Mesendoderm (in vitro differentiated cells): ENCODE data around the gene TNFRSF18.

Experiments
- DNase-seq: peaks from one replicate; pipeline ENCODE4 v3.0.0; 2013
- H2AK5ac ChIP-seq: 2 replicates; pipeline ENCODE4 v1.6.1; 2013; ENCODE audit warnings: low read length, inconsistent platforms
- H2BK120ac ChIP-seq: 2 replicates; pipeline ENCODE4 v1.6.1; 2013; ENCODE audit warnings: low read depth, mild to moderate bottlenecking, low read length, moderate library complexity, mixed read lengths
- H2BK15ac ChIP-seq: replicated peaks from 2 replicates; pipeline ENCODE4 v1.6.1; 2013; ENCODE audit warnings: low read depth, mild to moderate bottlenecking, moderate library complexity
- H2BK5ac ChIP-seq: 2 replicates; pipeline ENCODE4 v1.6.1; 2013; ENCODE audit warnings: low read length, inconsistent platforms
- H3K18ac ChIP-seq: 2 replicates; pipeline ENCODE4 v1.6.1; 2013; ENCODE audit warnings: mild to moderate bottlenecking, low read length, mixed read lengths
- H3K23ac ChIP-seq: one replicate; pipeline ENCODE4 v1.6.1; 2013; ENCODE audit warnings: low read length
- H3K27ac ChIP-seq: 2 replicates; pipeline ENCODE4 v1.5.1; 2013; ENCODE audit warnings: low read depth, mild to moderate bottlenecking, inconsistent platforms, low read length, moderate library complexity
- H3K27me3 ChIP-seq: 2 replicates; pipeline ENCODE4 v1.6.1; 2013; ENCODE audit warnings: low read length, control low read depth, mild to moderate bottlenecking, inconsistent platforms; ENCODE audit not compliant: insufficient read depth, poor library complexity
- H3K36me3 ChIP-seq: 2 replicates; pipeline ENCODE4 v1.6.1; 2013; ENCODE audit warnings: low read length, inconsistent platforms; ENCODE audit not compliant: control insufficient read depth, insufficient read depth
- H3K4ac ChIP-seq: one replicate; pipeline ENCODE4 v1.6.1; 2013; ENCODE audit warnings: low read depth, mild to moderate bottlenecking, low read length, moderate library complexity
- H3K4me1 ChIP-seq: 2 replicates; pipeline ENCODE4 v1.6.1; 2013; ENCODE audit warnings: low read depth, low read length, inconsistent platforms; ENCODE audit not compliant: control insufficient read depth
- H3K4me2 ChIP-seq: 2 replicates; pipeline ENCODE4 v1.6.1; 2013; ENCODE audit warnings: low read length
- H3K4me3 ChIP-seq: 2 replicates; pipeline ENCODE4 v1.5.1; 2013; ENCODE audit warnings: mild to moderate bottlenecking, low read length
- H3K56ac ChIP-seq: one replicate; pipeline ENCODE4 v1.6.1; 2013; ENCODE audit warnings: low read length
- H3K79me1 ChIP-seq: 2 replicates; pipeline ENCODE4 v1.6.1; 2013; ENCODE audit warnings: low read length, inconsistent platforms
- H3K79me2 ChIP-seq: 2 replicates; pipeline ENCODE4 v1.6.1; 2013; ENCODE audit warnings: mild to moderate bottlenecking, low read length; ENCODE audit not compliant: control insufficient read depth, insufficient read depth
- H3K9ac ChIP-seq: 2 replicates; pipeline ENCODE4 v1.6.1; 2013; ENCODE audit warnings: low read length, inconsistent platforms
- H4K5ac ChIP-seq: one replicate; pipeline ENCODE4 v1.6.1; 2013; ENCODE audit warnings: low read length
- H4K8ac ChIP-seq: one replicate; pipeline ENCODE4 v1.6.1; 2013; ENCODE audit warnings: low read depth, mild to moderate bottlenecking, control low read depth, low read length, moderate library complexity
- WGBS: extraction: QIAGEN DNeasy Blood & Tissue Kit; methylation state at CpG from one replicate; pipeline ENCODE4 v1.1.7; 2013; ENCODE audit warnings: low lambda C conversion rate, missing lambda C conversion rate; ENCODE audit not compliant: insufficient coverage; ENCODE audit errors: extremely low coverage; 5-methylcytosine and 5-hydroxymethylcytosine counted together

The TNFRSF18 gene

GRCh38 chr1:1199141-1199960 is 7.0 kb downstream of the TNFRSF18 start:
- H3K4me1 ChIP-seq, result no peaks in the 10 kb centered on the region

GRCh38 chr1:1198423-1199140 is 7.8 kb downstream of the TNFRSF18 start:
- Histone ChIP-seq H3K4me3 (no peak overlapping the region), H3K79me1 (no peaks in the 10 kb centered on the region), H3K4me1 (no peaks in the 10 kb centered on the region), H2BK15ac (no peak overlapping the region), H3K36me3 (no peaks in the 10 kb centered on the region), H3K18ac (no peak overlapping the region), H2BK5ac (no peak overlapping the region), H3K4ac (no peak overlapping the region), H2BK120ac (no peak overlapping the region), H3K4me2 (no peak overlapping the region), H3K23ac (no peak overlapping the region), H3K27me3 (no peaks in the 10 kb centered on the region), H4K8ac (no peak overlapping the region), H4K5ac (no peak overlapping the region), H3K56ac (no peak overlapping the region), H3K27ac (no peak overlapping the region), H3K79me2 (no peaks in the 10 kb centered on the region), H2AK5ac (no peak overlapping the region), H3K9ac (no peak overlapping the region)
- no CpG with 5 or more reads among the region's 23 CpGs for WGBS
- DNase-seq, result no peak

More at GRCh38 chr1:1199141-1199960, 7.0 kb downstream of the TNFRSF18 start:
- no peak overlapping the region for H3K18ac ChIP-seq
- WGBS, result no CpG with 5 or more reads among the region's 22 CpGs
- no peak overlapping the region for H3K4ac ChIP-seq
- no peak overlapping the region for H2BK15ac ChIP-seq
- no peak overlapping the region for H2BK120ac ChIP-seq
- no peak overlapping the region for H3K9ac ChIP-seq
- H3K79me2 ChIP-seq, result no peaks in the 10 kb centered on the region
- no peaks in the 10 kb centered on the region for H3K79me1 ChIP-seq
- H4K5ac ChIP-seq, result no peak overlapping the region
- no peak overlapping the region for H3K27ac ChIP-seq
- DNase-seq, result no peak
- no peak overlapping the region for H4K8ac ChIP-seq
- no peaks in the 10 kb centered on the region for H3K27me3 ChIP-seq
- no peak overlapping the region for H3K4me3 ChIP-seq
- H3K36me3 ChIP-seq, result no peaks in the 10 kb centered on the region
- H2BK5ac ChIP-seq, result no peak overlapping the region
- H3K23ac ChIP-seq, result no peak overlapping the region
- no peak overlapping the region for H3K56ac ChIP-seq
- no peak overlapping the region for H3K4me2 ChIP-seq
- H2AK5ac ChIP-seq, result no peak overlapping the region

- no peaks in the 10 kb centered on the region for H3K36me3 ChIP-seq
- H2BK120ac ChIP-seq, result no peak overlapping the region
- no peak overlapping the region for H4K5ac ChIP-seq
- H3K23ac ChIP-seq, result no peak overlapping the region
- no peak overlapping the region for H3K56ac ChIP-seq
- no peak overlapping the region for H2BK5ac ChIP-seq
- H3K18ac ChIP-seq, result no peak overlapping the region
- no peak overlapping the region for H3K27ac ChIP-seq
- no peaks in the 10 kb centered on the region for H3K79me2 ChIP-seq
- H2AK5ac ChIP-seq, result no peak overlapping the region
- no peaks in the 10 kb centered on the region for H3K79me1 ChIP-seq
- H3K4me3 ChIP-seq, result no peak overlapping the region
- no peak overlapping the region for H3K4me2 ChIP-seq
- no peak overlapping the region for H4K8ac ChIP-seq
- no peak overlapping the region for H2BK15ac ChIP-seq
- H3K9ac ChIP-seq, result no peak overlapping the region
- DNase-seq, result no peak
- H3K4ac ChIP-seq, result no peak overlapping the region
- no peaks in the 10 kb centered on the region for H3K4me1 ChIP-seq
- H3K27me3 ChIP-seq, result no peaks in the 10 kb centered on the region
- no CpG with 5 or more reads among the region's 48 CpGs for WGBS
Observed at GRCh38 chr1:1197551-1198422, 8.6 kb downstream of the TNFRSF18 start.

- DNase-seq, result no peak
- H3K79me1 ChIP-seq, result no peaks in the 10 kb centered on the region
- WGBS, result no CpG with 5 or more reads among the region's 8 CpGs
Observed at GRCh38 chr1:1197188-1197500, 9.2 kb downstream of the TNFRSF18 start.

GRCh38 chr1:1196431-1197187 is 9.8 kb downstream of the TNFRSF18 start:
- Histone ChIP-seq H2BK15ac (no peak overlapping the region), H3K18ac (no peak overlapping the region), H3K23ac (no peak overlapping the region), H3K56ac (no peak overlapping the region), H3K4me1 (no peaks in the 10 kb centered on the region), H2BK5ac (no peak overlapping the region), H3K4me3 (no peak overlapping the region), H2BK120ac (no peak overlapping the region), H3K27ac (no peak overlapping the region), H3K79me2 (no peaks in the 10 kb centered on the region), H3K4me2 (no peak overlapping the region), H2AK5ac (no peak overlapping the region), H3K4ac (no peak overlapping the region), H4K8ac (no peak overlapping the region), H3K27me3 (no peaks in the 10 kb centered on the region), H3K36me3 (no peaks in the 10 kb centered on the region), H4K5ac (no peak overlapping the region), H3K79me1 (no peaks in the 10 kb centered on the region), H3K9ac (no peak overlapping the region)
- no peak for DNase-seq
- no CpG with 5 or more reads among the region's 13 CpGs for WGBS

More at GRCh38 chr1:1197188-1197500, 9.2 kb downstream of the TNFRSF18 start:
- H2BK15ac ChIP-seq, result no peak overlapping the region
- no peak overlapping the region for H3K18ac ChIP-seq
- no peak overlapping the region for H3K27ac ChIP-seq
- H3K56ac ChIP-seq, result no peak overlapping the region
- H3K4me2 ChIP-seq, result no peak overlapping the region
- no peaks in the 10 kb centered on the region for H3K4me1 ChIP-seq
- H3K4ac ChIP-seq, result no peak overlapping the region
- no peak overlapping the region for H2AK5ac ChIP-seq
- H3K23ac ChIP-seq, result no peak overlapping the region
- no peaks in the 10 kb centered on the region for H3K27me3 ChIP-seq
- H3K4me3 ChIP-seq, result no peak overlapping the region
- H3K79me2 ChIP-seq, result no peaks in the 10 kb centered on the region
- no peaks in the 10 kb centered on the region for H3K36me3 ChIP-seq
- no peak overlapping the region for H2BK5ac ChIP-seq
- H4K8ac ChIP-seq, result no peak overlapping the region
- H3K9ac ChIP-seq, result no peak overlapping the region
- no peak overlapping the region for H4K5ac ChIP-seq
- H2BK120ac ChIP-seq, result no peak overlapping the region
